ENCODE measurements around the gene SHISA5. TPM values are rescaled to one million over a fixed set of nuclear protein-coding genes. Genes with fewer than 3 reads are reported as not detected.

Gene SHISA5
- total and polyA plus RNA-seq, 2 of the 8 experiments (the other 6 are each of a cell fraction or from before 2014, with no cell fraction given): 196 to 315 TPM

GRCh38 chr3:48465531-48466378, 38.2 kb downstream of the SHISA5 start (continued):
- TF ChIP-seq SIN3A (conservative IDR thresholded peaks at IDR 0.05 in 1 of 2, IDR thresholded peaks at IDR 0.05 in 1 of 2; ENCODE audit: low read depth in 1 of 2, low read length in 2 of 2): peak; percentile 24 to 90; a peak in 1 of 4 replicates
- TF ChIP-seq MAX (IDR thresholded peaks at IDR 0.05): peak; percentile 57; the same call in 1 of the 2 replicates
- TF ChIP-seq CTCF (IDR thresholded peaks at IDR 0.05; ENCODE audit: control extremely low read depth in 1 of 3, insufficient read depth in 1 of 3, low read depth in 1 of 3, low read length in 3 of 3): peak in 2 of 3 experiments; percentile 87 to 92; a peak in 3 of 4 replicates
- TF ChIP-seq KDM4A (IDR thresholded peaks at IDR 0.05; ENCODE audit: low read depth, low read length, severe bottlenecking): no peak
- 0 out of 2 replicates have a peak, but pooled peaks have one; percentile 44 for TF ChIP-seq SP1 (IDR thresholded peaks at IDR 0.05; ENCODE audit: low read depth, low read length)
- TF ChIP-seq TAF1 (IDR thresholded peaks at IDR 0.05; ENCODE audit: low read depth, low read length): peak; percentile 69
- TF ChIP-seq BACH1 (IDR thresholded peaks at IDR 0.05; ENCODE audit: low read length): peak; percentile 95
- peak; percentile 16; the same call in 1 of the 2 replicates for TF ChIP-seq EGR1 (IDR thresholded peaks at IDR 0.05; ENCODE audit: borderline replicate concordance, low read depth, low read length)
- peak; percentile 93 for TF ChIP-seq RAD21 (IDR thresholded peaks at IDR 0.05 in 1 of 2, conservative IDR thresholded peaks at IDR 0.05 in 1 of 2; ENCODE audit: low read depth in 2 of 2, low read length in 2 of 2)
- TF ChIP-seq CREB1 (IDR thresholded peaks at IDR 0.05): 0 out of 2 replicates have a peak, but pooled peaks have one; percentile 17
- TF ChIP-seq SUZ12 (IDR thresholded peaks at IDR 0.05; ENCODE audit: low read length): no peak

All from H1 (cell line).